ENCODE results near the gene MCC.

GRCh38 chr5:113452941-113453340 is 35.3 kb downstream of the MCC start:
- TF ChIP-seq CTCF (IDR thresholded peaks at IDR 0.05 in 4 of 5, conservative IDR thresholded peaks at IDR 0.05 in 1 of 5) (no peak), POLR2A (IDR thresholded peaks at IDR 0.05) (no peak)
